K562 (cell line): ENCODE results near the gene SKAP1. TPM values are rescaled to one million over a fixed set of nuclear protein-coding genes. Genes with fewer than 3 reads are reported as not detected.
A peak's percentile ranks its signal among the peaks of the same experiment; 100 is the strongest.

ENCODE experiments used
- ATAC-seq: fragments of 200-7000 bp; cut with Tn5 transposase; 3 replicates; pipeline ENCODE4 v1.9.1; 2020; ENCODE audit warnings: moderate library complexity
- BruUV-seq: library from RNA; stranded (reverse); fragments of 400-500 nt; replicated peaks from 2 replicates; lab custom pipeline; 2021; lab: Mats Ljungman, UMichigan
- CTCF ChIA-PET: fragments of 300-600 bp; formaldehyde crosslinking; extraction: SDS; loops from one replicate; lab custom pipeline; 2021; ENCODE audit warnings: low intra/inter-chr PET ratio; lab: Yijun Ruan, JAX
- POLR2A ChIA-PET: fragments of 300-600, 350-650 bp; sonication (Branson Sonifier 250); formaldehyde crosslinking; extraction: SDS; loops from one replicate; lab custom pipeline; 2021; ENCODE audit warnings: antibody characterized with exemption, inconsistent platforms; lab: Yijun Ruan, JAX
- DNase-seq, 4 experiments: peaks; one replicate each; pipeline versions ENCODE4 v3.0.0 to v3.0.0-alpha.2; 2011 to 2018; ENCODE audit warnings: low spot score in 3 of 4, mixed read lengths in 3 of 4; ENCODE audit errors: extremely low read depth in 1 of 4
- FAIRE-seq: peaks from 2 replicates; lab custom pipeline; 2011; peaks lifted over from hg19 to GRCh38; lab: Jason Lieb, UNC
- H2AFZ ChIP-seq: 2 replicates; pipeline ENCODE4 v1.6.0; 2011; ENCODE audit warnings: low read depth, low read length, control low read depth, inconsistent platforms
- H3K27ac ChIP-seq: fragments of 200-600 bp; 3 replicates; pipeline ENCODE4 v1.8.0; 2011; ENCODE audit warnings: low read depth, mild to moderate bottlenecking, control low read depth, inconsistent platforms, low read length, moderate library complexity, mixed read lengths; ENCODE audit errors: extremely low read depth
- H3K27me3 ChIP-seq, 2 experiments: fragments of 300-600 bp in 1 of 2; 2 replicates in 1 of 2; 3 replicates in 1 of 2; pipeline versions ENCODE4 v1.6.0 to v1.8.0; 2011; ENCODE audit warnings: inconsistent platforms in 2 of 2, low read length in 2 of 2, mild to moderate bottlenecking in 1 of 2, mixed read lengths in 1 of 2, moderate library complexity in 1 of 2; ENCODE audit not compliant: control insufficient read depth in 2 of 2, insufficient read depth in 2 of 2
- H3K36me3 ChIP-seq: fragments of 300-600 bp; 3 replicates; pipeline ENCODE4 v1.8.0; 2011; ENCODE audit warnings: mild to moderate bottlenecking, low read length, inconsistent platforms; ENCODE audit not compliant: control insufficient read depth, insufficient read depth
- H3K4me1 ChIP-seq, 2 experiments: fragments of 200-600 bp in 1 of 2; replicated peaks in 1 of 2; 2 replicates in 1 of 2; 3 replicates in 1 of 2; pipeline versions ENCODE4 v1.5.1 to v1.8.0; 2011; ENCODE audit warnings: inconsistent platforms in 2 of 2, low read length in 2 of 2, mild to moderate bottlenecking in 1 of 2, mixed read lengths in 1 of 2, moderate library complexity in 1 of 2; ENCODE audit not compliant: control insufficient read depth in 2 of 2, insufficient read depth in 2 of 2
- H3K4me2 ChIP-seq: 2 replicates; pipeline ENCODE4 v1.6.1; 2011; ENCODE audit warnings: low read length, control low read depth, inconsistent platforms, mixed read lengths; ENCODE audit not compliant: insufficient read depth
- H3K4me3 ChIP-seq: fragments of 200-600 bp; sonication (generic), shearing (Covaris generic); 2 replicates; pipeline ENCODE4 v1.5.1; 2016; ENCODE audit warnings: control low read depth, inconsistent platforms
- H3K79me2 ChIP-seq: fragments of 200-600 bp; 3 replicates; pipeline ENCODE4 v1.8.0; 2011; ENCODE audit warnings: low read length, inconsistent platforms; ENCODE audit not compliant: control insufficient read depth, insufficient read depth
- H3K9ac ChIP-seq, 2 experiments: 2 replicates each; pipeline versions ENCODE4 v1.6.0 to v1.6.1; 2011; ENCODE audit warnings: low read depth in 2 of 2, low read length in 2 of 2, control low read depth in 1 of 2, inconsistent platforms in 1 of 2, mild to moderate bottlenecking in 1 of 2, mixed read lengths in 1 of 2; ENCODE audit not compliant: insufficient read depth in 1 of 2
- H3K9me1 ChIP-seq: one replicate; pipeline ENCODE4 v1.6.0; 2011; ENCODE audit warnings: inconsistent platforms, mild to moderate bottlenecking, low read length, moderate library complexity; ENCODE audit not compliant: control insufficient read depth, insufficient read depth
- H3K9me3 ChIP-seq: replicated peaks from 2 replicates; pipeline ENCODE4 v1.5.1; 2011; ENCODE audit warnings: low read depth, low read length, inconsistent platforms; ENCODE audit not compliant: control insufficient read depth, insufficient read depth
- H4K20me1 ChIP-seq: replicated peaks from 2 replicates; pipeline ENCODE4 v1.6.1; 2011; ENCODE audit warnings: low read length, inconsistent platforms, mixed read lengths; ENCODE audit not compliant: control insufficient read depth, insufficient read depth
- ARNT ChIP-seq, 2 experiments: fragments of 450-650 bp; IDR thresholded peaks; 2 replicates each; pipeline ENCODE4 v1.6.1; 2016; ENCODE audit warnings: mild to moderate bottlenecking in 1 of 2
- BRCA1 ChIP-seq, 2 experiments: fragments of 450-650 bp in 1 of 2; sonication (generic) in 1 of 2; formaldehyde crosslinking in 1 of 2; IDR thresholded peaks; 2 replicates each; pipeline versions ENCODE4 v1.5.0 to v1.6.1; 2017 to 2020; ENCODE audit warnings: mild to moderate bottlenecking in 1 of 2, missing genetic modification reagents in 1 of 2
- CREB1 ChIP-seq, 2 experiments: sonication (generic) in 1 of 2; formaldehyde crosslinking in 1 of 2; IDR thresholded peaks; 2 replicates each; pipeline versions ENCODE4 v1.6.1 to v1.8.0; 2012 to 2022; ENCODE audit warnings: inconsistent platforms in 1 of 2, mild to moderate bottlenecking in 1 of 2, missing genetic modification reagents in 1 of 2, moderate library complexity in 1 of 2
- ELF1 ChIP-seq: fragments of 200-800 bp; sonication (Bioruptor generic); IDR thresholded peaks from 2 replicates; pipeline ENCODE4 v1.6.1; 2016; ENCODE audit warnings: missing genetic modification characterization, missing compliant biosample characterization
- HDAC6 ChIP-seq: IDR thresholded peaks from 2 replicates; pipeline ENCODE4 v1.6.1; 2012; ENCODE audit warnings: low read depth, mild to moderate bottlenecking, control low read depth, inconsistent platforms, low read length, moderate library complexity
- HMG20A ChIP-seq: fragments of 450-650 bp; formaldehyde crosslinking; conservative IDR thresholded peaks from 2 replicates; pipeline ENCODE4 v1.4.0; 2020; ENCODE audit warnings: mild to moderate bottlenecking, mixed read lengths
- ILF3 ChIP-seq: fragments of 450-650 bp; IDR thresholded peaks from 2 replicates; pipeline ENCODE4 v1.6.1; 2018; ENCODE audit warnings: antibody characterized with exemption, mild to moderate bottlenecking, moderate library complexity, borderline replicate concordance
- MCM7 ChIP-seq, 2 experiments: fragments of 450-650 bp; IDR thresholded peaks; 2 replicates each; pipeline ENCODE4 v1.6.1; 2016 to 2018
- MED1 ChIP-seq: sonication (generic); formaldehyde crosslinking; IDR thresholded peaks from 2 replicates; pipeline ENCODE4 v1.8.1; 2023; ENCODE audit warnings: missing genetic modification reagents, borderline replicate concordance
- MYNN ChIP-seq, 2 experiments: sonication (generic); formaldehyde crosslinking in 1 of 2; IDR thresholded peaks; 2 replicates each; pipeline versions ENCODE4 v1.5.0 to v1.6.1; 2016 to 2020; ENCODE audit warnings: antibody characterized with exemption in 1 of 2, missing genetic modification reagents in 1 of 2
- NR4A1 ChIP-seq, 2 experiments: fragments of 250-450 bp in 1 of 2; fragments of 450-650 bp in 1 of 2; sonication (Bioruptor Pico) in 1 of 2; IDR thresholded peaks; 2 replicates each; pipeline versions ENCODE4 v1.4.0 to v1.6.1; 2016 to 2020; ENCODE audit warnings: mild to moderate bottlenecking in 2 of 2, missing compliant biosample characterization in 1 of 2, missing genetic modification characterization in 1 of 2, moderate library complexity in 1 of 2
- RCOR1 ChIP-seq, 2 experiments: IDR thresholded peaks; 2 replicates each; pipeline ENCODE4 v1.6.1; 2012; ENCODE audit warnings: low read depth in 2 of 2, low read length in 2 of 2, borderline replicate concordance in 1 of 2, improper control_type of control experiment in 1 of 2
- SIRT6 ChIP-seq: IDR thresholded peaks from one replicate; pipeline ENCODE4 v1.6.1; 2012; ENCODE audit warnings: low read depth, mild to moderate bottlenecking, control low read depth, inconsistent platforms, low read length, moderate library complexity
- SMARCB1 ChIP-seq: IDR thresholded peaks from 2 replicates; pipeline ENCODE4 v1.6.1; 2011; ENCODE audit warnings: improper control_type of control experiment, low read depth; ENCODE audit not compliant: insufficient read length
- XRCC4 ChIP-seq: IDR thresholded peaks from one replicate; pipeline ENCODE4 v1.6.1; 2011; ENCODE audit not compliant: insufficient read depth, insufficient read length; ENCODE audit errors: extremely low read depth
- ZBTB34 ChIP-seq: fragments of 250-450 bp; sonication (Bioruptor Pico); IDR thresholded peaks from 2 replicates; pipeline ENCODE4 v1.8.0; 2021; ENCODE audit warnings: mild to moderate bottlenecking, moderate library complexity
- ZFP30 ChIP-seq: fragments of 250-450 bp; sonication (Bioruptor Pico); IDR thresholded peaks from 2 replicates; pipeline ENCODE4 v1.8.0; 2022; ENCODE audit warnings: moderate library complexity, mild to moderate bottlenecking, inconsistent platforms, borderline replicate concordance
- ZNF121 ChIP-seq: sonication (generic); formaldehyde crosslinking; conservative IDR thresholded peaks from 2 replicates; pipeline ENCODE4 v1.8.0; 2022; ENCODE audit warnings: missing genetic modification reagents
- ZNF324 ChIP-seq: fragments of 250-450 bp; sonication (Bioruptor Pico); IDR thresholded peaks from 2 replicates; pipeline ENCODE4 v1.4.0; 2020; ENCODE audit warnings: mild to moderate bottlenecking
- ZNF395 ChIP-seq: fragments of 200-800 bp; sonication (Bioruptor generic); IDR thresholded peaks from 2 replicates; pipeline ENCODE4 v1.6.1; 2017; ENCODE audit warnings: missing genetic modification characterization, missing compliant biosample characterization
- WGBS: fragments of 100-300 bp; shearing (Covaris generic); methylation state at CpG from one replicate; pipeline ENCODE4 v1.1.6; 2016; ENCODE audit warnings: low coverage, mixed read lengths; ENCODE audit not compliant: insufficient coverage; ENCODE audit errors: missing lambda C conversion rate; 5-methylcytosine and 5-hydroxymethylcytosine counted together
- in situ Hi-C: fragments of 300-500 bp; cut with MboI; formaldehyde crosslinking; loops from 4 replicates; pipeline ENCODE4 v1.15.0; 2018; ENCODE audit warnings: inconsistent platforms, mixed read lengths
- intact Hi-C: fragments of 100-400 bp; cut with micrococcal nuclease; formaldehyde crosslinking; loops from 2 replicates; pipeline ENCODE4 v1.14.2; 2022
- polyA plus RNA-seq, 8 experiments: library from polyadenylated mRNA; depleted of rRNA in 4 of 8; stranded (reverse) in 5 of 8; unstranded in 3 of 8; fragments of >200 nt; fragmentation: Nextera tagmentation in 2 of 8; fragmentation: Illumina TruSeq in 1 of 8; extraction: Ambion mirVana in 2 of 8; extraction: Trizol in 1 of 8; gene quantifications; 2 replicates each; pipeline versions ENCODE4 v1.2.1 to v1.2.3, GENCODE V29; 2011 to 2014; ENCODE audit warnings: inconsistent platforms in 1 of 8, missing spikeins in 1 of 8
- total RNA-seq, 7 experiments: library from RNA; depleted of rRNA in 6 of 7; stranded (reverse); fragments of >200 nt in 6 of 7; fragmentation: Illumina TruSeq in 2 of 7; extraction: Trizol in 2 of 7; gene quantifications; 2 replicates each; pipeline versions ENCODE4 v1.2.1 to v1.2.3, GENCODE V29; 2011 to 2021; ENCODE audit warnings: low replicate concordance in 1 of 7

SKAP1 gene
- total and polyA plus RNA-seq, 9 of the 15 experiments (the other 6 are each of a cell fraction or from before 2014, with no cell fraction given): 0.06 to 0.80 (median 0.10) TPM; not detected in 4

- H3K9ac ChIP-seq: no peak overlapping the region
- BruUV-seq: no TSS peak
- peaks cover 0 to 4% of the 10 kb centered on the region in 2 experiments; a peak in 3 of 5 replicates for H3K4me1 ChIP-seq
- no peaks in the 10 kb centered on the region for H3K9me1 ChIP-seq
- WGBS: 41% methylated on average over 4 of the region's 4 CpGs
- in situ Hi-C loops (no loop called here), intact Hi-C loops (no loop called here)
- TF ChIP-seq MCM7 (IDR thresholded peaks at IDR 0.05) (no peak), BRCA1 (IDR thresholded peaks at IDR 0.05) (no peak), BRCA1 (CRISPR knock-in tag; IDR thresholded peaks at IDR 0.05) (no peak), ZNF324 (CRISPR knock-in tag) (no peak), MYNN (IDR thresholded peaks at IDR 0.05) (no peak), MYNN (CRISPR knock-in tag; IDR thresholded peaks at IDR 0.05) (no peak), HDAC6 (no peak), SIRT6 (no peak), ILF3 (no peak), XRCC4 (no peak), ZFP30 (CRISPR knock-in tag) (no peak), ZNF395 (CRISPR knock-in tag) (no peak), CREB1 (IDR thresholded peaks at IDR 0.05) (no peak), CREB1 (CRISPR knock-in tag; IDR thresholded peaks at IDR 0.05) (no peak), RCOR1 (IDR thresholded peaks at IDR 0.05; ENCODE audit: borderline replicate concordance in 1 of 2, low read depth in 2 of 2, low read length in 2 of 2) (no peak), ELF1 (tag) (no peak), MED1 (CRISPR knock-in tag) (no peak), ZBTB34 (CRISPR knock-in tag) (no peak), ZNF121 (CRISPR knock-in tag) (no peak), HMG20A (no peak), SMARCB1 (no peak), NR4A1 (CRISPR knock-in tag; IDR thresholded peaks at IDR 0.05) (no peak), NR4A1 (tag; IDR thresholded peaks at IDR 0.05) (no peak), ARNT (IDR thresholded peaks at IDR 0.05) (no peak)
- H4K20me1 ChIP-seq: no peaks in the 10 kb centered on the region
- H3K27me3 ChIP-seq: no peaks in the 10 kb centered on the region
- ChIA-PET POLR2A (interaction anchor here (0.6 to 1.6 kb wide), 3 partner anchors 13 to 141 kb away, joined by 3 read pairs; no protein-coding TSS in a partner anchor), CTCF (no interaction called here)
- ATAC-seq (no peak), FAIRE-seq (peak; percentile 11), DNase-seq (no peak)
- H2AFZ ChIP-seq: 0 out of 2 replicates have a peak overlapping the region, but pooled peaks have one; percentile 15
- H3K9me3 ChIP-seq: no peaks in the 10 kb centered on the region
- no peaks in the 10 kb centered on the region for H3K79me2 ChIP-seq
- no peak overlapping the region for H3K4me3 ChIP-seq
- no peak overlapping the region for H3K4me2 ChIP-seq
- no peak overlapping the region for H3K27ac ChIP-seq
- no peaks in the 10 kb centered on the region for H3K36me3 ChIP-seq
Observed at GRCh38 chr17:48159232-48159631, 270.8 kb downstream of the SKAP1 start.
